HepG2 (cell line): ENCODE data around the gene RUVBL1. TPM values are rescaled to one million over a fixed set of nuclear protein-coding genes. Genes with fewer than 3 reads are reported as not detected.

Experiments used
- ASH2L ChIP-seq: fragments of 300-600, 200-600 bp; sonication (generic); IDR thresholded peaks from 2 replicates; pipeline ENCODE4 v1.7.0; 2017; ENCODE audit warnings: low read depth, mild to moderate bottlenecking, moderate library complexity, mixed read lengths, low read length; ENCODE audit not compliant: insufficient read length
- BHLHE40 ChIP-seq: IDR thresholded peaks from 2 replicates; pipeline ENCODE4 v1.6.1; 2011; ENCODE audit warnings: low read length, improper control_type of control experiment
- DNMT1 ChIP-seq: sonication (generic); formaldehyde crosslinking; IDR thresholded peaks from 2 replicates; pipeline ENCODE4 v1.5.1; 2020; ENCODE audit warnings: mild to moderate bottlenecking, missing genetic modification reagents
- FOSL1 ChIP-seq: sonication (generic); formaldehyde crosslinking; IDR thresholded peaks from 2 replicates; pipeline ENCODE4 v1.9.0; 2021; ENCODE audit warnings: missing genetic modification reagents, borderline replicate concordance
- GLI4 ChIP-seq: sonication (generic); formaldehyde crosslinking; IDR thresholded peaks from 2 replicates; pipeline ENCODE4 v1.5.1; 2020; ENCODE audit warnings: missing genetic modification reagents, mild to moderate bottlenecking, moderate library complexity, borderline replicate concordance
- GPN1 ChIP-seq: sonication (generic); formaldehyde crosslinking; IDR thresholded peaks from 2 replicates; pipeline ENCODE4 v1.5.1; 2020; ENCODE audit warnings: missing genetic modification reagents, borderline replicate concordance
- HNF4A ChIP-seq: sonication (generic); formaldehyde crosslinking; IDR thresholded peaks from 2 replicates; pipeline ENCODE4 v1.4.0; 2020; ENCODE audit warnings: missing genetic modification reagents
- KAT2B ChIP-seq: fragments of 150-350 bp; IDR thresholded peaks from 2 replicates; pipeline ENCODE4 v1.6.1; 2014; ENCODE audit warnings: low read depth, low read length, borderline replicate concordance
- KAT8 ChIP-seq: IDR thresholded peaks from 2 replicates; pipeline ENCODE4 v1.6.1; 2016; ENCODE audit warnings: missing genetic modification reagents, missing compliant biosample characterization
- MATR3 ChIP-seq: sonication (generic); formaldehyde crosslinking; IDR thresholded peaks from 2 replicates; pipeline ENCODE4 v1.4.0; 2020; ENCODE audit warnings: missing genetic modification reagents
- NBN ChIP-seq: fragments of 450-650 bp; conservative IDR thresholded peaks from 2 replicates; pipeline ENCODE4 v1.6.1; 2017
- NFIB ChIP-seq: sonication (generic); formaldehyde crosslinking; IDR thresholded peaks from 2 replicates; pipeline ENCODE4 v1.9.0; 2021; ENCODE audit warnings: missing genetic modification reagents, mild to moderate bottlenecking, borderline replicate concordance
- NFIC ChIP-seq: IDR thresholded peaks from 2 replicates; pipeline ENCODE4 v1.6.1; 2012; ENCODE audit warnings: mild to moderate bottlenecking, low read length, inconsistent platforms
- SRF ChIP-seq: IDR thresholded peaks from 2 replicates; pipeline ENCODE4 v1.6.1; 2011; ENCODE audit warnings: mild to moderate bottlenecking, low read depth, low read length, moderate library complexity
- TCF7 ChIP-seq: sonication (generic); IDR thresholded peaks from 2 replicates; pipeline ENCODE4 v1.6.1; 2016; ENCODE audit warnings: antibody characterized with exemption, low read depth
- ZFY ChIP-seq: sonication (generic); formaldehyde crosslinking; IDR thresholded peaks from 2 replicates; pipeline ENCODE4 v1.4.0; 2020; ENCODE audit warnings: missing genetic modification reagents
- ZNF235 ChIP-seq: sonication (generic); formaldehyde crosslinking; IDR thresholded peaks from 2 replicates; pipeline ENCODE4 v1.8.1; 2023; ENCODE audit warnings: mild to moderate bottlenecking, missing genetic modification reagents, borderline replicate concordance
- ZNF24 ChIP-seq: fragments of 450-650 bp; IDR thresholded peaks from 2 replicates; pipeline ENCODE4 v1.6.1; 2017; ENCODE audit warnings: antibody characterized with exemption, mild to moderate bottlenecking
- ZNF329 ChIP-seq: sonication (generic); formaldehyde crosslinking; IDR thresholded peaks from 2 replicates; pipeline ENCODE4 v1.9.0; 2021; ENCODE audit warnings: low read depth, mild to moderate bottlenecking, missing genetic modification reagents
- ZNF746 ChIP-seq: sonication (generic); formaldehyde crosslinking; IDR thresholded peaks from 2 replicates; pipeline ENCODE4 v1.8.0; 2022; ENCODE audit warnings: mild to moderate bottlenecking, missing genetic modification reagents
- ZNF747 ChIP-seq: sonication (generic); formaldehyde crosslinking; IDR thresholded peaks from 2 replicates; pipeline ENCODE4 v1.8.1; 2023; ENCODE audit warnings: missing genetic modification reagents, mild to moderate bottlenecking, borderline replicate concordance
- ZNF850 ChIP-seq: sonication (generic); formaldehyde crosslinking; conservative IDR thresholded peaks from 2 replicates; pipeline ENCODE4 v1.9.0; 2021; ENCODE audit warnings: mild to moderate bottlenecking, missing genetic modification reagents
- polyA plus RNA-seq, 8 experiments: library from polyadenylated mRNA; depleted of rRNA in 3 of 8; stranded (reverse) in 7 of 8; unstranded in 1 of 8; fragments of >200 nt; fragmentation: Illumina TruSeq in 4 of 8; extraction: Trizol in 4 of 8; gene quantifications; 2 replicates each; pipeline versions ENCODE4 v1.2.1 to v1.2.3, GENCODE V29; 2011 to 2016; ENCODE audit warnings: low read depth in 4 of 8, missing spikeins in 1 of 8, mixed read lengths in 1 of 8; ENCODE audit not compliant: insufficient read depth in 1 of 8
- total RNA-seq, 5 experiments: library from RNA; depleted of rRNA; stranded (reverse); fragments of >200 nt; fragmentation: Illumina TruSeq; extraction: Trizol; gene quantifications; 2 replicates each; pipeline ENCODE4 v1.2.3, GENCODE V29; 2016; ENCODE audit warnings: low read depth in 1 of 5
- TF ChIP-seq, protein P1 (sequence below): sonication (generic); formaldehyde crosslinking; IDR thresholded peaks from 2 replicates; pipeline ENCODE4 v1.9.0; 2022; ENCODE audit warnings: low read depth, missing genetic modification reagents
- TF ChIP-seq, protein P2 (sequence below): IDR thresholded peaks from 2 replicates; pipeline ENCODE4 v1.6.1; 2018; ENCODE audit warnings: missing genetic modification reagents
- TF ChIP-seq, protein P3 (sequence below): sonication (generic); formaldehyde crosslinking; IDR thresholded peaks from 2 replicates; pipeline ENCODE4 v1.5.0; 2020; ENCODE audit warnings: mild to moderate bottlenecking, missing genetic modification reagents, moderate library complexity
- TF ChIP-seq, protein P4 (sequence below): sonication (generic); formaldehyde crosslinking; IDR thresholded peaks from 2 replicates; pipeline ENCODE4 v1.5.0; 2020; ENCODE audit warnings: mild to moderate bottlenecking, low read depth, missing genetic modification reagents, borderline replicate concordance

The RUVBL1 gene
- total and polyA plus RNA-seq, 2 of the 13 experiments (the other 11 are each of a cell fraction or from before 2014, with no cell fraction given), result 32.7 to 86.3 TPM

DNA sequence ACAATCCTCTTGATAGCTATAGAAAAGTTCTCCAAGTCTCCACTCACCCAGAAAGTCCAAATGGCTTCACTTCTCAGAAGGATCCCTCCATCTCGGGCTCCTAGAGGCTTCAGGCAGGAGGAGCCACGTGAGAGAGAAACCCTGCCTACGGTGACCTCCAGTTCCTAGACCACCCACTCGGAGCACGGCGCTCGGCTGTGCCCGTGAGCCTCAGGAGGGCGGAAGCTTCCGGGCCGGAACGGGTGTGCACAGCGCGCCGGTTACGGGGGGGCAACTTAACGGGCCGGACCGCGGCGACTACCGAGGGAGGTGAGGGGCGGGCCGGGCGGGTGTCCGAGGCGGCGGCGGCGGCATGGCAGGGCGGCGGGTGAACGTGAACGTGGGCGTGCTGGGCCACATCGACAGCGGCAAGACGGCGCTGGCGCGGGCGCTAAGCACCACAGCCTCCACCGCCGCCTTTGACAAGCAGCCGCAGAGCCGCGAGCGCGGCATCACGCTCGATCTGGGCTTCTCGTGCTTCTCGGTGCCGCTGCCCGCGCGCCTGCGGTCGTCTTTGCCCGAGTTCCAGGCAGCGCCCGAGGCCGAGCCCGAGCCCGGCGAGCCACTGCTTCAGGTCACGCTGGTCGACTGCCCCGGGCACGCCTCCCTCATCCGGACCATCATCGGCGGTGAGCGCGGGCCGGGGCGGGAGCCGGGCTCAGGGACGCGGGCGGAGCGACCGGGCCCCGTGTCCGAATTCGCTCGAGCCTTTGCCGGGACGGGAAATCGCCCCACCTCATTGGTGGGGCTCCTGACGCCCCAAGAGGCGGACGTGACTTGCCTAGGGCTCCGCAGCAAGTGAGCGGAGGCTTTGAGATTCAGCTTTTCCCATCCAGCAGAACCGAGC is 29.8 kb upstream of the RUVBL1 start, which contains the start of gene EEFSEC (continued):
- peak; percentile 74; the same call in 1 of the 2 replicates for TF ChIP-seq ZNF235 (CRISPR knock-in tag)
- TF ChIP-seq ZFY (CRISPR knock-in tag), result peak; percentile 83; the same call in 1 of the 2 replicates
- peak; percentile 90 for TF ChIP-seq ZNF747 (CRISPR knock-in tag)
- TF ChIP-seq NFIB (CRISPR knock-in tag), result no peak
- no peak for TF ChIP-seq ZNF329 (CRISPR knock-in tag)
- TF ChIP-seq ZNF850 (CRISPR knock-in tag), result no peak
- TF ChIP-seq, protein P1, sequence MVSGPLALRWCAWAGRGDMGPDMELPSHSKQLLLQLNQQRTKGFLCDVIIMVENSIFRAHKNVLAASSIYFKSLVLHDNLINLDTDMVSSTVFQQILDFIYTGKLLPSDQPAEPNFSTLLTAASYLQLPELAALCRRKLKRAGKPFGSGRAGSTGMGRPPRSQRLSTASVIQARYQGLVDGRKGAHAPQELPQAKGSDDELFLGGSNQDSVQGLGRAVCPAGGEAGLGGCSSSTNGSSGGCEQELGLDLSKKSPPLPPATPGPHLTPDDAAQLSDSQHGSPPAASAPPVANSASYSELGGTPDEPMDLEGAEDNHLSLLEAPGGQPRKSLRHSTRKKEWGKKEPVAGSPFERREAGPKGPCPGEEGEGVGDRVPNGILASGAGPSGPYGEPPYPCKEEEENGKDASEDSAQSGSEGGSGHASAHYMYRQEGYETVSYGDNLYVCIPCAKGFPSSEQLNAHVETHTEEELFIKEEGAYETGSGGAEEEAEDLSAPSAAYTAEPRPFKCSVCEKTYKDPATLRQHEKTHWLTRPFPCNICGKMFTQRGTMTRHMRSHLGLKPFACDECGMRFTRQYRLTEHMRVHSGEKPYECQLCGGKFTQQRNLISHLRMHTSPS (CRISPR knock-in tag), result peak; percentile 68
- TF ChIP-seq GPN1 (CRISPR knock-in tag), result 0 out of 2 replicates have a peak, but pooled peaks have one; percentile 56
- no peak for TF ChIP-seq NFIC
- TF ChIP-seq ZNF746 (CRISPR knock-in tag), result peak; percentile 89
- TF ChIP-seq, protein P2, sequence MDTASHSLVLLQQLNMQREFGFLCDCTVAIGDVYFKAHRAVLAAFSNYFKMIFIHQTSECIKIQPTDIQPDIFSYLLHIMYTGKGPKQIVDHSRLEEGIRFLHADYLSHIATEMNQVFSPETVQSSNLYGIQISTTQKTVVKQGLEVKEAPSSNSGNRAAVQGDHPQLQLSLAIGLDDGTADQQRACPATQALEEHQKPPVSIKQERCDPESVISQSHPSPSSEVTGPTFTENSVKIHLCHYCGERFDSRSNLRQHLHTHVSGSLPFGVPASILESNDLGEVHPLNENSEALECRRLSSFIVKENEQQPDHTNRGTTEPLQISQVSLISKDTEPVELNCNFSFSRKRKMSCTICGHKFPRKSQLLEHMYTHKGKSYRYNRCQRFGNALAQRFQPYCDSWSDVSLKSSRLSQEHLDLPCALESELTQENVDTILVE (CRISPR knock-in tag), result peak; percentile 99
- peak; percentile 65 for TF ChIP-seq HNF4A (CRISPR knock-in tag)
- no peak; the same call in 1 of the 2 replicates for TF ChIP-seq DNMT1 (CRISPR knock-in tag)
- peak; percentile 87 for TF ChIP-seq ASH2L
- TF ChIP-seq SRF, result peak; percentile 42; the same call in 1 of the 2 replicates
- TF ChIP-seq MATR3 (CRISPR knock-in tag), result no peak
- no peak for TF ChIP-seq TCF7
- TF ChIP-seq BHLHE40, result peak; percentile 29; the same call in 1 of the 2 replicates
- TF ChIP-seq KAT2B, result no peak
- TF ChIP-seq KAT8 (CRISPR knock-in tag), result peak; percentile 95
- no peak for TF ChIP-seq ZNF24
- no peak for TF ChIP-seq FOSL1 (CRISPR knock-in tag)
- peak; percentile 86; the same call in 1 of the 2 replicates for TF ChIP-seq GLI4 (CRISPR knock-in tag)
- TF ChIP-seq, protein P3, sequence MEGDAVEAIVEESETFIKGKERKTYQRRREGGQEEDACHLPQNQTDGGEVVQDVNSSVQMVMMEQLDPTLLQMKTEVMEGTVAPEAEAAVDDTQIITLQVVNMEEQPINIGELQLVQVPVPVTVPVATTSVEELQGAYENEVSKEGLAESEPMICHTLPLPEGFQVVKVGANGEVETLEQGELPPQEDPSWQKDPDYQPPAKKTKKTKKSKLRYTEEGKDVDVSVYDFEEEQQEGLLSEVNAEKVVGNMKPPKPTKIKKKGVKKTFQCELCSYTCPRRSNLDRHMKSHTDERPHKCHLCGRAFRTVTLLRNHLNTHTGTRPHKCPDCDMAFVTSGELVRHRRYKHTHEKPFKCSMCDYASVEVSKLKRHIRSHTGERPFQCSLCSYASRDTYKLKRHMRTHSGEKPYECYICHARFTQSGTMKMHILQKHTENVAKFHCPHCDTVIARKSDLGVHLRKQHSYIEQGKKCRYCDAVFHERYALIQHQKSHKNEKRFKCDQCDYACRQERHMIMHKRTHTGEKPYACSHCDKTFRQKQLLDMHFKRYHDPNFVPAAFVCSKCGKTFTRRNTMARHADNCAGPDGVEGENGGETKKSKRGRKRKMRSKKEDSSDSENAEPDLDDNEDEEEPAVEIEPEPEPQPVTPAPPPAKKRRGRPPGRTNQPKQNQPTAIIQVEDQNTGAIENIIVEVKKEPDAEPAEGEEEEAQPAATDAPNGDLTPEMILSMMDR (CRISPR knock-in tag), result peak; percentile 26; the same call in 1 of the 2 replicates
- TF ChIP-seq, protein P4, sequence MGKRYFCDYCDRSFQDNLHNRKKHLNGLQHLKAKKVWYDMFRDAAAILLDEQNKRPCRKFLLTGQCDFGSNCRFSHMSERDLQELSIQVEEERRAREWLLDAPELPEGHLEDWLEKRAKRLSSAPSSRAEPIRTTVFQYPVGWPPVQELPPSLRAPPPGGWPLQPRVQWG (CRISPR knock-in tag), result no peak
- no peak for TF ChIP-seq NBN
